HCT116 (cell line): ENCODE results near the gene MOV10. TPM values are rescaled to one million over a fixed set of nuclear protein-coding genes. Genes with fewer than 3 reads are reported as not detected.

Experiments
- ATAC-seq: fragments of 200-7000 bp; cut with Tn5 transposase; 2 replicates; pipeline ENCODE4 v1.9.1; 2020; ENCODE audit warnings: mild to moderate bottlenecking, moderate library complexity
- BruUV-seq: library from RNA; stranded (reverse); fragments of 400-500 nt; replicated peaks from 2 replicates; lab custom pipeline; 2021; lab: Mats Ljungman, UMichigan
- CTCF ChIA-PET: fragments of 300-600 bp; sonication (Branson Sonifier 250); formaldehyde crosslinking; loops from one replicate; lab custom pipeline; 2021; ENCODE audit warnings: antibody characterized with exemption; lab: Charles Lee
- POLR2A ChIA-PET: fragments of 300-600, 350-600 bp; sonication (Branson Sonifier 250); formaldehyde crosslinking; loops from one replicate; lab custom pipeline; 2021; ENCODE audit warnings: antibody characterized with exemption; lab: Charles Lee
- RAD21 ChIA-PET, 2 experiments: fragments of 300-600 bp; sonication (Branson Sonifier 250); formaldehyde crosslinking; loops; one replicate each; lab custom pipeline; 2023; ENCODE audit warnings: low total read pairs in 2 of 2; ENCODE audit not compliant: uncharacterized antibody in 2 of 2, unreplicated experiment in 2 of 2, low non-redundant PET in 1 of 2; lab: Charles Lee
- DNase-seq: peaks from one replicate; pipeline ENCODE4 v3.0.0-alpha.2; 2010; ENCODE audit warnings: low read depth, low spot score
- H2AFZ ChIP-seq: fragments of 200-600 bp; shearing (Covaris generic), sonication (generic); 2 replicates; pipeline ENCODE4 v1.6.1; 2017; ENCODE audit warnings: low read depth, mixed run types, mixed read lengths, antibody characterized with exemption, low read length; ENCODE audit not compliant: poor library complexity, severe bottlenecking
- H3K27ac ChIP-seq: 2 replicates; pipeline ENCODE4 v1.5.1; 2012; ENCODE audit warnings: low read depth, low read length
- H3K27me3 ChIP-seq: fragments of 200-600 bp; sonication (generic); 2 replicates; pipeline ENCODE4 v1.6.1; 2016; ENCODE audit warnings: mixed run types, low read length, mixed read lengths; ENCODE audit not compliant: insufficient read depth
- H3K36me3 ChIP-seq, 2 experiments: fragments of 200-500 bp in 1 of 2; fragments of 200-600 bp in 1 of 2; sonication (Bioruptor generic) in 1 of 2; sonication (generic) in 1 of 2; 2 replicates each; pipeline versions ENCODE4 v1.5.1 to v1.6.1; 2014 to 2016; ENCODE audit warnings: low read length in 2 of 2, inconsistent platforms in 1 of 2, mixed read lengths in 1 of 2, mixed run types in 1 of 2; ENCODE audit not compliant: insufficient read depth in 2 of 2, control insufficient read depth in 1 of 2
- H3K4me1 ChIP-seq, 2 experiments: fragments of 200-600 bp in 1 of 2; sonication (generic) in 1 of 2; 2 replicates each; pipeline versions ENCODE4 v1.5.1 to v1.6.1; 2012 to 2017; ENCODE audit warnings: low read length in 2 of 2, inconsistent platforms in 1 of 2, mild to moderate bottlenecking in 1 of 2, mixed read lengths in 1 of 2, mixed run types in 1 of 2, moderate library complexity in 1 of 2; ENCODE audit not compliant: insufficient read depth in 2 of 2, control insufficient read depth in 1 of 2
- H3K4me2 ChIP-seq: fragments of 200-600 bp; sonication (generic); 2 replicates; pipeline ENCODE4 v1.6.1; 2017; ENCODE audit warnings: mixed run types, low read length, mixed read lengths
- H3K4me3 ChIP-seq, 2 experiments: fragments of 200-600 bp in 1 of 2; sonication (generic) in 1 of 2; replicated peaks in 1 of 2; 2 replicates each; pipeline ENCODE4 v1.5.1; 2011 to 2016; ENCODE audit warnings: low read length in 2 of 2, control low read depth in 1 of 2, low read depth in 1 of 2, mild to moderate bottlenecking in 1 of 2, mixed read lengths in 1 of 2, mixed run types in 1 of 2
- H3K79me2 ChIP-seq: fragments of 200-600 bp; sonication (generic); 2 replicates; pipeline ENCODE4 v1.6.1; 2017; ENCODE audit warnings: mild to moderate bottlenecking, mixed run types, low read length, moderate library complexity, mixed read lengths; ENCODE audit not compliant: insufficient read depth
- H3K9ac ChIP-seq: fragments of 200-600 bp; sonication (generic); 2 replicates; pipeline ENCODE4 v1.6.1; 2016; ENCODE audit warnings: low read length, mixed read lengths
- H3K9me2 ChIP-seq: fragments of 200-600 bp; sonication (generic), shearing (Covaris generic); 2 replicates; pipeline ENCODE4 v1.6.1; 2017; ENCODE audit warnings: mixed run types, mild to moderate bottlenecking, moderate library complexity; ENCODE audit not compliant: insufficient read depth
- H3K9me3 ChIP-seq, 2 experiments: fragments of 200-500 bp in 1 of 2; fragments of 200-600 bp in 1 of 2; sonication (Bioruptor generic) in 1 of 2; sonication (generic) in 1 of 2; 2 replicates each; pipeline ENCODE4 v1.6.1; 2014 to 2017; ENCODE audit warnings: low read length in 2 of 2, mixed read lengths in 2 of 2, inconsistent platforms in 1 of 2, low read depth in 1 of 2, mild to moderate bottlenecking in 1 of 2, mixed run types in 1 of 2, moderate library complexity in 1 of 2; ENCODE audit not compliant: control insufficient read depth in 1 of 2, insufficient read depth in 1 of 2
- H4K20me1 ChIP-seq: fragments of 200-600 bp; sonication (generic), shearing (Covaris generic); 2 replicates; pipeline ENCODE4 v1.6.1; 2017; ENCODE audit warnings: mixed run types, mild to moderate bottlenecking, moderate library complexity; ENCODE audit not compliant: insufficient read depth
- CBX3 ChIP-seq: IDR thresholded peaks from 2 replicates; pipeline ENCODE4 v1.6.1; 2012; ENCODE audit warnings: low read depth
- CEBPB ChIP-seq: IDR thresholded peaks from 2 replicates; pipeline ENCODE4 v1.6.1; 2012; ENCODE audit warnings: low read depth
- EGR1 ChIP-seq: IDR thresholded peaks from 2 replicates; pipeline ENCODE4 v1.6.1; 2012; ENCODE audit warnings: low read depth
- EZH2 ChIP-seq: fragments of 200-600 bp; sonication (generic); IDR thresholded peaks from 2 replicates; pipeline ENCODE4 v1.6.1; 2017; ENCODE audit warnings: antibody characterized with exemption, mixed run types
- FOSL1 ChIP-seq: IDR thresholded peaks from 2 replicates; pipeline ENCODE4 v1.6.1; 2012; ENCODE audit warnings: low read depth
- JUND ChIP-seq: IDR thresholded peaks from 2 replicates; pipeline ENCODE4 v1.6.1; 2012
- POLR2A ChIP-seq: IDR thresholded peaks from 2 replicates; pipeline ENCODE4 v1.7.0; 2011; ENCODE audit warnings: borderline replicate concordance; ENCODE audit not compliant: insufficient read depth, insufficient read length; ENCODE audit errors: extremely low read depth
- RAD21 ChIP-seq: IDR thresholded peaks from 2 replicates; pipeline ENCODE4 v1.6.1; 2012; ENCODE audit warnings: low read depth, mild to moderate bottlenecking
- SP1 ChIP-seq: IDR thresholded peaks from 2 replicates; pipeline ENCODE4 v1.6.1; 2012; ENCODE audit warnings: low read depth
- TCF7L2 ChIP-seq: IDR thresholded peaks from 2 replicates; pipeline ENCODE4 v1.7.0; 2011; ENCODE audit warnings: borderline replicate concordance, inconsistent platforms; ENCODE audit not compliant: insufficient read depth, insufficient read length; ENCODE audit errors: extremely low read depth
- ZNF274 ChIP-seq: fragments of 200-500 bp; sonication (Bioruptor generic); IDR thresholded peaks from 2 replicates; pipeline ENCODE4 v1.6.1; 2014; ENCODE audit warnings: mild to moderate bottlenecking, low read depth, low read length, inconsistent platforms
- intact Hi-C: fragments of 100-400 bp; cut with micrococcal nuclease; formaldehyde crosslinking; loops from 2 replicates; pipeline ENCODE4 v1.10.0; 2022
- total RNA-seq: library from RNA; stranded (reverse); gene quantifications from one replicate; pipeline ENCODE4 v1.2.1, GENCODE V29; 2021; ENCODE audit not compliant: unreplicated experiment
- TF ChIP-seq, protein P1 (sequence below): IDR thresholded peaks from 2 replicates; pipeline ENCODE4 v1.6.1; 2012; ENCODE audit warnings: low read depth

MOV10 gene
- total RNA-seq, 1 experiment from 2014 or later: 109 TPM

DNA sequence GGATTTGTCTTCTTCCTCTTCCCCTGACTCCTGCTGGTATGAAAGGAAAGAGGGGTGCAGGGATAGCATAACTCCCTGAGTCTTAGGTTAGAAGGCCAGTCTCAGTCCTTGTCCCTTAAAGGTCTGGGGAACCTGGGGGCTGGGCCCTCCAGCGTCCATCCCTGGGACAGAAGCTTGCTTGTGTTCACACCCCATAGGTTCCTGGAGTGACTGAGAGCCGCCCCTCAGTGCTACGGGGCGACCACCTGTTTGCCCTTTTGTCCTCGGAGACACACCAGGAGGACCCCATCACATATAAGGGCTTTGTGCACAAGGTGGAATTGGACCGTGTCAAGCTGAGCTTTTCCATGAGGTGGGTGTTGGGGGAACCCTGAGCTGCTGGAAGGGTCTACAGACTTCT, 19.4 kb downstream of the MOV10 start:
- no TSS peak for BruUV-seq
- Histone ChIP-seq H3K27ac (no peak overlapping the region), H2AFZ (no peak overlapping the region)

More for the DNA sequence above, 19.4 kb downstream of the MOV10 start:
- no peak overlapping the region for H3K4me2 ChIP-seq
- H3K36me3 ChIP-seq: peaks cover 13 to 25% of the 10 kb centered on the region in 2 experiments; a peak in 3 of 4 replicates
- TF ChIP-seq TCF7L2 (no peak), CBX3 (no peak), FOSL1 (no peak), POLR2A (no peak), SP1 (no peak), CEBPB (no peak), ZNF274 (no peak), EZH2 (no peak), JUND (no peak), RAD21 (no peak), EGR1 (no peak)
- TF ChIP-seq, protein P1, sequence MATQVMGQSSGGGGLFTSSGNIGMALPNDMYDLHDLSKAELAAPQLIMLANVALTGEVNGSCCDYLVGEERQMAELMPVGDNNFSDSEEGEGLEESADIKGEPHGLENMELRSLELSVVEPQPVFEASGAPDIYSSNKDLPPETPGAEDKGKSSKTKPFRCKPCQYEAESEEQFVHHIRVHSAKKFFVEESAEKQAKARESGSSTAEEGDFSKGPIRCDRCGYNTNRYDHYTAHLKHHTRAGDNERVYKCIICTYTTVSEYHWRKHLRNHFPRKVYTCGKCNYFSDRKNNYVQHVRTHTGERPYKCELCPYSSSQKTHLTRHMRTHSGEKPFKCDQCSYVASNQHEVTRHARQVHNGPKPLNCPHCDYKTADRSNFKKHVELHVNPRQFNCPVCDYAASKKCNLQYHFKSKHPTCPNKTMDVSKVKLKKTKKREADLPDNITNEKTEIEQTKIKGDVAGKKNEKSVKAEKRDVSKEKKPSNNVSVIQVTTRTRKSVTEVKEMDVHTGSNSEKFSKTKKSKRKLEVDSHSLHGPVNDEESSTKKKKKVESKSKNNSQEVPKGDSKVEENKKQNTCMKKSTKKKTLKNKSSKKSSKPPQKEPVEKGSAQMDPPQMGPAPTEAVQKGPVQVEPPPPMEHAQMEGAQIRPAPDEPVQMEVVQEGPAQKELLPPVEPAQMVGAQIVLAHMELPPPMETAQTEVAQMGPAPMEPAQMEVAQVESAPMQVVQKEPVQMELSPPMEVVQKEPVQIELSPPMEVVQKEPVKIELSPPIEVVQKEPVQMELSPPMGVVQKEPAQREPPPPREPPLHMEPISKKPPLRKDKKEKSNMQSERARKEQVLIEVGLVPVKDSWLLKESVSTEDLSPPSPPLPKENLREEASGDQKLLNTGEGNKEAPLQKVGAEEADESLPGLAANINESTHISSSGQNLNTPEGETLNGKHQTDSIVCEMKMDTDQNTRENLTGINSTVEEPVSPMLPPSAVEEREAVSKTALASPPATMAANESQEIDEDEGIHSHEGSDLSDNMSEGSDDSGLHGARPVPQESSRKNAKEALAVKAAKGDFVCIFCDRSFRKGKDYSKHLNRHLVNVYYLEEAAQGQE: no peak
- no peaks in the 10 kb centered on the region for H3K27me3 ChIP-seq
- no peaks in the 10 kb centered on the region for H3K9me2 ChIP-seq
- H3K4me1 ChIP-seq: peaks cover 7% of the 10 kb centered on the region in 2 experiments
- ATAC-seq (no peak), DNase-seq (no peak)
- H3K79me2 ChIP-seq: no peaks in the 10 kb centered on the region
- intact Hi-C loops: no loop called here
- H3K9me3 ChIP-seq: no peaks in the 10 kb centered on the region
- ChIA-PET CTCF (no interaction called here), RAD21 (no interaction called here), POLR2A (no interaction called here)
- no peak overlapping the region for H3K9ac ChIP-seq
- H3K4me3 ChIP-seq: no peak overlapping the region
- no peaks in the 10 kb centered on the region for H4K20me1 ChIP-seq
